Measurements from ENCODE around the gene SYNGR1.
A peak's percentile ranks its signal among the peaks of the same experiment; 100 is the strongest.
"Not testable (repeated sequence)": the region's sequence is repeated elsewhere in the genome, so short reads cannot be mapped to it uniquely, and the experiment has no call there.

Gene SYNGR1

GRCh38 chr22:39317084-39317774 lies 32.6 kb upstream of the SYNGR1 start:
- DNase-seq (ENCODE audit: low read depth in 2 of 2): no peak

- DNase-seq (ENCODE audit: low read depth in 2 of 2): no peak
Observed at GRCh38 chr22:39317775-39318506, 31.9 kb upstream of the SYNGR1 start.

GRCh38 chr22:39318507-39319283 lies 31.1 kb upstream of the SYNGR1 start:
- DNase-seq (ENCODE audit: low read depth in 2 of 2): no peak

GRCh38 chr22:39319284-39320022 lies 30.3 kb upstream of the SYNGR1 start, which contains the start of gene RPL3:
Gene RPL3, minus strand, starts transcription at chr22:39319623. Its CDS starts 26 bp downstream, at chr22:39319597.
- DNase-seq (ENCODE audit: low read depth in 2 of 2): peak; percentile 99 to 100

DNA sequence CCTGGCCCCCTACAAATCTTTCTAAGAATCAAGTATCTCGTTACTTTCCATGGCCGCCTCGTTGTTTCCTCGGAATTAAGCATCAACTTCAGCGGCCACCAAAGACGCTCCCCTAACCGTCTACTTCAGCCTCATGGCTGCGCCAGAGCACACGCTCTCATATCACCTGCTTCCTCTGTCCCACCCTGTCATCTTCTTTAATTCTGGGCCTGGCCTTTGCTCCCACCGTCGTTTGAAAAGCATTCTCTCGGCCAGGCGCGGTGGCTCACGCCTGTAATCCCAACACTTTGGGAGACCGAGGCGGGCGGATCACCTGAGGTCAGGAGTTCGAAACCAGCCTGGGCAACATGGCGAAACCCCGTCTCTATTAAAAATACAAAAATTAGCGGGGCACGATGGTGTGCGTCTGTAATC lies 29.2 kb upstream of the SYNGR1 start:
- not testable (repeated sequence) for DNase-seq (ENCODE audit: low read depth in 2 of 2)

- DNase-seq (ENCODE audit: low read depth in 2 of 2): no peak
Observed at GRCh38 chr22:39325392-39325932, 24.3 kb upstream of the SYNGR1 start.

DNA sequence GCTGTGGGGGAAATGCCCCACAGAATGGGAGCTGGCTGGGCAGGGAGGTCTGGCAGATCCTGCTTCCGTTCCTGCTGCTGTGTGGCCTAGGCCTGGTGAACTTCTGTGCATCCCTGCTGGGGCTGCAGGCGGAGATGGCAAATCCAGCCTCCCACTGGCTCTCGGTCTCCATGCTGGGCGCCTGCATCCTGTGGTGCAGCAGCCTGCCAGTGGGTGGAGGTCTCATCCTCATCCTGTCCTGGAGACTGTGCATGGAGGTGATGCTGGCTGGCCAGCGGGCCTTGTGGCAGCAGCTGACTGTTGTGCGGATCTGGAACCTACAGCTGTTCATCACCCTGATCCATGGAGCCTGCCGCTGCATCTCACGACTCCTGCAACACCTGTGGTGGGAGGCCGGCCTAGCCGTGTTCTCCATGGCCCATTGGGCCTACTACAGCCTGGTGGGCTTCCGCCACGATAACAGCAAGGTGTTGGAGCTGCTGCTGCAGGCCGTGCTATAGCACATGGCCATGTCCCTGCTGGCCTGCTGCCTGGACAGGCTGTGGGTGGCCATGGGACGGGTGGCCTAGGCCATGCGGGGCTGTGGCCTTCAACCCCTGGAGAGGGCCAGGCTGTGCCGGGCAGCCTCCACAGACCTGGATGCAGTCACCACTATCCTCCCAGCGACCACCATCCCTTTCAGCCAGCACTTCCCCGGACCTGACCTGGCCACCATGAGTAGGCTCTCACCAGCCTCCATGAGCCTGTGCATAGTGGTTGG lies 21.6 kb upstream of the SYNGR1 start:
- DNase-seq (ENCODE audit: low read depth in 2 of 2): no peak

DNA sequence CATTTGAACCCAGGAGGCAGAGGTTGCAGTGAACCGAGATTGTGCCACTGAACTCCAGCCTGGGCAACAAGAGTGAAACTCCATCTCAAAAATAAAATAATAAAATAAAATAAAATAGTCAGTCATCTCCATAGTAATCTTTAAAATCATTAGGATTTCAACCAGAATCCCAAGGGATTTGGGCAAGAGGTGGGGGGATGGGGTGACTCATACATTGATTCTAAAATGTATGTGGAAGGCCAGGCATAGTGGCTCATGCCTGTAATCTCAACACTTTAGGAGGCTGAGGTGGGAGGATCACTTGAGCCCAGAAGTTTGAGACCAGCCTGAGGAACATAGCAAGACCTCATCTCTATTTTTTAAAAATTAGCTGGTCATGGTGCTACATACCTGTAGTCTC lies 19.2 kb upstream of the SYNGR1 start:
- not testable (repeated sequence) for DNase-seq (ENCODE audit: low read depth in 2 of 2)

GRCh38 chr22:39332441-39333064 lies 17.2 kb upstream of the SYNGR1 start:
- DNase-seq (ENCODE audit: low read depth in 2 of 2): peak; percentile 71 to 75

DNA sequence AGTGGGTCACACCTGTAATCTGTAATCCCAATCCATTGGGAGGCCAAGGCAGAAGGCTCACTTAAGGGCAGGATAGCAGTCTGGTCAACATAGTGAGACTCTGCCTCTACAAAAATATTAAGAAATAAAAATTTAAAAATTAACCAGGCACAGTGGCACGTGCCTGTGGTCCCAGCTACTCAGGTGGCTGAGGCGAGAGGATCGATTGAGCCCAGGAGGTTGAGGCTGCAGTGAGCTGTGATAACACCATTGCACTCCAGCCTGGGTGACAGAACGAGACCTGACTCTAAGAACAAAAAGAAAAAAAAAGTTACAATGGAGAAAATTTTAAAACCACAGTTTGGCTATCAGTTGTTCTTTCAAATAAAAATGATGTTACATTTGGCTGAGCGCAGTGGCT lies 13.4 kb upstream of the SYNGR1 start:
- no peak for DNase-seq (ENCODE audit: low read depth in 2 of 2)

GRCh38 chr22:39339775-39340174 lies 10.0 kb upstream of the SYNGR1 start:
- not testable (repeated sequence) for DNase-seq (ENCODE audit: low read depth in 2 of 2)

DNA sequence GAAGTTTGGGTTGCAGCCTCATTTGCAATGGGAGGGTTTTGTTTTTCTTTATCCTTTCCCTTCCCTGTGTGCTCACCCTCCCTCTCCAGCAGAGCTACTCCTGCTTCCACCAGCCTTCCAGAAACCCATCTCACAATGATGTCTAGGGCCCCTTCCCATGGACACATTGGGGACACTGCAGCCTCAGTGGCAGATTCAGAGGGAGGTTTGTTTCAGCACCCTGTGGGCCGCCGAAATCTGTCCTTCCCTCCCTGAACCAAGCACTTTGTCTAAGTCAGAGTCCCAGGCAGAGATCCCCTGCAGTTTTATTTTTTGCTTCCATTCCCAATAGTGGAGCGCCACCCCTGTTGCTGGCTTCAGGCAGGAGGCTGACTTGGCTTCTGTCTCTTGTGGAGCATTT lies 8.6 kb upstream of the SYNGR1 start:
- DNase-seq (ENCODE audit: low read depth in 2 of 2): no peak

- DNase-seq (ENCODE audit: low read depth in 2 of 2): no peak
Observed at GRCh38 chr22:39343259-39344045, 6.3 kb upstream of the SYNGR1 start.

GRCh38 chr22:39344046-39344390 lies 5.8 kb upstream of the SYNGR1 start:
- no peak for DNase-seq (ENCODE audit: low read depth in 2 of 2)

DNA sequence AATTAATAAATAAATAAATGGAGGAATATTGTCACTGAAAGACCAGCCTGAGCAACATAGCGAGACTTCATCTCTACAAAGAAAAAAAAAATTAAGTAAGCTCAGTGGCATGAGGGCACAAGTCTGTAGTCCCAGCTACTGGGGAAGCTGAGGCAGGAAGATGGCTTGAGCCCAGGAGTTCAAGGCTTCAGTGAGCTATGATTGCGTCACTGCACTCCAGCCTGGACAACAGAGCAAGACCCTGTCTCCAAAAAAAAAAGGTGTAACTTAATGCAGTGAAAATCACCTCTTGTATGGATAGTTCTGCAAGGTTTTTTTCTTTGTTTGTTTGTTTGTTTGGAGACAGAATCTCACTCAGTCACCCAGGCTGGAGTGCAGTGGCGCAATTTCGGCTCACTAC lies 4.6 kb upstream of the SYNGR1 start:
- no peak for DNase-seq (ENCODE audit: low read depth in 2 of 2)

DNA sequence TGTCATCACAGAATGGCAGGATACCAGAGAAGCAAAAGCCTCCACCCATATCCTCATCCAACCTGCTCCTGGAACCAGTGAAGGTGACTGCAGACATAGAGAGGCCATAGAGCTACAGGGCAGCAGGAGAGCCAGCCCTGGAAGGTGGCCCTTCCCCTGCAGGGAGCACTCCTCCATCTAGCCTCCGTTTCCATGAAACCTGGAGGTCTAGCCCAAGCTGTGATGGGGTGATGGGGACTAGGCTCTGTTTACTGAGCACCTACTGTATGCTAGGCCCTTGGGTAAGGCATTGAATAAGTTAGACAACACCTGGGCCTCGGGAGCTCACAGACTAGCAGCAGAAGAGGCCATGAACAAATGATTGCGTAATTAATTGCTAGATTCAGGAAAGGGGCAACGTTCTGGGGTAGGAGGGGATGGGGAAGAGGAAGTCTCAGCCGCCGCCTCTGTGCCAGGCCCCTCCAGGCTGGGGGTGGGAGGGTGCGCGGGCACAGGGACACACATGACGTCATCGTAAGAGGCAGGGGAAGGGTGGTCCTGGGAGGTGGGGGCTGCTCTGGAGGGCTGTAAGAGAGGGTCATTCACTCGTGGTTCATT lies 784 bp upstream of the SYNGR1 start:
- DNase-seq (ENCODE audit: low read depth in 2 of 2): no peak

DNA sequence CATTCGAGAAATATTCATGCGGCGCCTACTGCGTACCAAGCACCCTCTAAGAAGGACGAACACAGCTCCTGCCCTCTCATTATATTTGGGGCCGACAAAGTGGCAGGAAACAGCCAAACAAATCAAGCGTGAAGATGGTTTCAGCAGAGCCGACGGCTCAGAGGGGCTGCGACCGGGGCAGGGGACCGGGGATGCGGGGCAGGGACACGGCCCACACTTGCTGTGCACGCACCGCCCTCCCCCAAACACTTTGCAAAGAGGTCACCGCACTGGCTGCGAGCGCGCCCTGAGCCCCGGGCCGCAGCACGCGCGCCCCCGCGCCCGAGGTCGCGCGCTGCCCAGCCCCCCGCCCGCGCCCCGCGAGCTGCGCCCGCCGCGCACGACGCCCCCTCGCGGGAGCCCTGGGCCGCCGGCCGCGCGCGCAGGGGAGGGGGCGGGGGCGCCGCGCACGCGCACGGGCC lies 255 bp upstream of the SYNGR1 start:
- DNase-seq (ENCODE audit: low read depth in 2 of 2): no peak

DNA sequence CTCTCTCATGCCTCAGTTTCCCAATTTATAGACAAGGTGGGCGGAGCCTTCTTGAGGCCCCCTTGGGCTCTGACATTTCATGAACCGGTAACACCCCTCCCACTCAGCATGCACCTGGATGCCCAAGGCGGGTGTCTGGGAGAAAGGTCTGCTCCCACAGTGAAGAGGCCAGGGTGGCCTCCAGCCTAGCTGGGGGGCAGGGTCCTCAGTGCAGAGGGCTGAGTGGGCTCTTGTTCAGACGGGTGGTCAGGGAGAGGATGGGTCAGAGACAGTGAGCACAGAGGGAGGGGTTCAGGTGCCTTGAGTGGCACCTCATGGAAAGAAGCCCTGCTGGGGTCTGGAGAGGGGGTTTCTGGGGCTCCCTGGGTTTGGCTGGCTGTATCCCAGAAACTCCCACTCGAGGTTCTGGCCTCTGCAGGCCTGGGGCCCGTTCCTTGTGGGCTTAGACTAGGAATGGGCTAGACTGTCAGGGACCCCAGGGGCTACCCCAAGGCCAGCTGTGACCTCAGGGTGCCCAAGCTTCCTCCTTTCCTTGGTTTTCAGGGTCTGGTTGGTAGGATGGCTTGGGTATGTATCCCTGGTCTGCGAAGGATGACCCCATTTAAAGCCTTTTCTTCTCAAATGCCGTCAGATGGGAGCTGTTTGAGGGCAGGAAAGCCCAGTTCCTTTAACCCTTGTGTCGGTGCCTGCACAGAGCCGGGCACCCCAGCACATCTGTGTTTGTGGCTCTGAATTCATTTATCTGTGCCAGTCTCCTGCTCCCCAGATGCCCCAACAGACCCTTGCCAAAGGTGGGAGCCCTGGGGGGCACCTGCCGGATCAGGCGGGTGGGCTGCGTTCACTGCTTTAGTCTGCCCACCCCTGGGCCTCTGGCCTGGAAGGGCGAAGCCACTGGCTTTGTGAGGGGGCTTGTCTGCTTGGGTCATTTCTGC lies 1.2 kb downstream of the SYNGR1 start:
- no peak for DNase-seq (ENCODE audit: low read depth in 2 of 2)
